ENCODE measurements around the gene ZFP36L2.

DNA sequence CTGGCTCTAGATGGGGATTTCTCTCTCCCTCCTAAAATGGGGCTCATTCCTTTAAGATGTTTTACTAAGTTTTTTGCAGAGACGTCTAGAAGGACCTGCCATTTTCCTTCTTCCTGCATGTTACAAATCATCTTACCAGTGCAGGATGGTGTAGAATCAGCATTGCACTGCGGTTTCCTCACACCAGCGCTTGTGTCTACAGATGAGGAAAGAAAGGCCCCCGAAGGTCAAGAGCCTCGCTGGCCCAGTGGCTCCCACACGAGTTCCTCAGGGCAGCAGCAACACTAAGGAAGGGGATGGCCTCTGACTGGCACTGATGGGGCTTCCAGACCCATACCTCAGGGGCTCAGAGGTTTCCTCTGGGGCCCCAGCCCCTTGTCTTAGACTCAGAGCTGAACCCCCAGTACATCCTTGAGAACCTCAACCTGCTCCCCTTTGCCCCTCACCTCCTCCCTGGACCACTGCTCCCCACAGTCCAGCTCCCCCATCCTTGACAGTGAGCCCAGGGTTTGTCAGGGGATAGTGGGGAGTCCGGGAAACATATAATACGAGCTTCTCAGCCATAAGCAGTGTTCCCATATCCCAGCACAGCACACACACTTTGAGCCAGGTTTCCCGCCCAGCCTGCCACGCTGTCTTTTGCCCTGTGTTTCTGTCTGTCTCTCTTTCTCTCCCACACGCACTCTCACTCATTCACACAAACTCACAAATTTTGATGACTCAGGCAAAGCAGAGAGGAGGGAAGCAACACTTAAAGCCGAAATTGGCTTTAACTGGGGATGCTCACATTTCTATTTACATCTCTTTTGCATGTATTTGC lies 29.4 kb downstream of the ZFP36L2 start:
- TF ChIP-seq EZH2phosphoT487 (IDR thresholded peaks at IDR 0.05; ENCODE audit: insufficient read depth, low read depth) (no peak), EZH2 (IDR thresholded peaks at IDR 0.05; ENCODE audit: insufficient read depth, poor library complexity, severe bottlenecking) (no peak)

Data from GM23248 (cell line).